Measurements from ENCODE around the gene USP21. TPM values are rescaled to one million over a fixed set of nuclear protein-coding genes. Genes with fewer than 3 reads are reported as not detected.

Gene USP21
- total and polyA plus RNA-seq, 9 of the 15 experiments (the other 6 are each of a cell fraction or from before 2014, with no cell fraction given), result 4.9 to 52.4 (median 21.6) TPM

DNA sequence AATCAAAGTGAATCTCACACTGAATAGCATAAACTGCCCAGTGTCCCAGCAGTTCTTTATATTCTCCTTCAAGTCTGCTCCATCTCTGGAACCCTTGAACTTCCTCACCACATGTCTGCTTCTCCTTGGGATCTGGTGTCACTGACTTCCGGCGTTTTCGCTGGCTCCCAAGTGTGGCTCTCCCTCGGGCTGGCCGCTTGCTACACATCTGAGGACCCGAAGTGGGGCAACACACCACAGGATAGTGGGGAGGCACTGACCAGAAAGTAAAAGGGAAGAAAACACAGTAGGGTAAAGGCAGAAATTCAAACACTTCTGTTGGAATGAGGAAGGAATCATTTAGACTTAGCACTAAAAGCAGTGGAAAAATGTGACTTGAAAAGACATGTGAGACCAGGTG is 36.3 kb upstream of the USP21 start:
- Histone ChIP-seq H3K27me3 (ENCODE audit: control insufficient read depth in 2 of 2, insufficient read depth in 2 of 2, low read length in 2 of 2) (no peaks in the 10 kb centered on the region), H2AFZ (ENCODE audit: low read depth, low read length) (no peak overlapping the region), H3K9me3 (replicated peaks; ENCODE audit: control insufficient read depth, insufficient read depth, low read depth, low read length) (no peaks in the 10 kb centered on the region), H3K4me2 (ENCODE audit: insufficient read depth, low read length) (no peak overlapping the region), H3K27ac (ENCODE audit: extremely low read depth, low read depth, low read length) (no peak overlapping the region), H3K9me1 (ENCODE audit: control insufficient read depth, insufficient read depth, low read length) (no peaks in the 10 kb centered on the region), H3K9ac (ENCODE audit: insufficient read depth in 1 of 2, low read depth in 2 of 2, low read length in 2 of 2) (no peak overlapping the region), H3K79me2 (ENCODE audit: control insufficient read depth, insufficient read depth, low read length) (peaks cover 32% of the 10 kb centered on the region), H3K4me3 (no peak overlapping the region), H4K20me1 (replicated peaks; ENCODE audit: control insufficient read depth, insufficient read depth, low read length) (peaks cover 3% of the 10 kb centered on the region; the same call in 1 of the 2 replicates), H3K4me1 (replicated peaks in 1 of 2; ENCODE audit: control insufficient read depth in 2 of 2, insufficient read depth in 2 of 2, low read length in 2 of 2) (peaks cover 13 to 25% of the 10 kb centered on the region in 2 experiments), H3K36me3 (ENCODE audit: control insufficient read depth, insufficient read depth, low read length) (peaks cover 79% of the 10 kb centered on the region)
- DNase-seq (ENCODE audit: extremely low read depth in 1 of 4, low spot score in 3 of 4), result no peak
- CTCF ChIA-PET (ENCODE audit: low intra/inter-chr PET ratio), result no interaction called here
- in situ Hi-C loops (cut with MboI), result no loop called here
- TF ChIP-seq TFAM (CRISPR knock-in tag; conservative IDR thresholded peaks at IDR 0.05), result no peak
- no peak for TF ChIP-seq FOXK2 (conservative IDR thresholded peaks at IDR 0.05 in 1 of 2, IDR thresholded peaks at IDR 0.05 in 1 of 2; ENCODE audit: low read depth in 2 of 2)
- no peak for TF ChIP-seq STAT5A (IDR thresholded peaks at IDR 0.05; ENCODE audit: borderline replicate concordance, low read length)
- TF ChIP-seq, protein P1, sequence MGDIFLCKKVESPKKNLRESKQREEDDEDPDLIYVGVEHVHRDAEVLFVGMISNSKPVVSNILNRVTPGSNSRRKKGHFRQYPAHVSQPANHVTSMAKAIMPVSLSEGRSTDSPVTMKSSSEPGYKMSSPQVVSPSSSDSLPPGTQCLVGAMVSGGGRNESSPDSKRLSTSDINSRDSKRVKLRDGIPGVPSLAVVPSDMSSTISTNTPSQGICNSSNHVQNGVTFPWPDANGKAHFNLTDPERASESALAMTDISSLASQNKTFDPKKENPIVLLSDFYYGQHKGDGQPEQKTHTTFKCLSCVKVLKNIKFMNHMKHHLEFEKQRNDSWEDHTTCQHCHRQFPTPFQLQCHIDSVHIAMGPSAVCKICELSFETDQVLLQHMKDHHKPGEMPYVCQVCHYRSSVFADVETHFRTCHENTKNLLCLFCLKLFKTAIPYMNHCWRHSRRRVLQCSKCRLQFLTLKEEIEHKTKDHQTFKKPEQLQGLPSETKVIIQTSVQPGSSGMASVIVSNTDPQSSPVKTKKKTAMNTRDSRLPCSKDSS (IDR thresholded peaks at IDR 0.05; ENCODE audit: low read depth, partially characterized antibody), result no peak
- no peak for TF ChIP-seq SNIP1 (IDR thresholded peaks at IDR 0.05; ENCODE audit: low read depth)
- TF ChIP-seq, protein P2, sequence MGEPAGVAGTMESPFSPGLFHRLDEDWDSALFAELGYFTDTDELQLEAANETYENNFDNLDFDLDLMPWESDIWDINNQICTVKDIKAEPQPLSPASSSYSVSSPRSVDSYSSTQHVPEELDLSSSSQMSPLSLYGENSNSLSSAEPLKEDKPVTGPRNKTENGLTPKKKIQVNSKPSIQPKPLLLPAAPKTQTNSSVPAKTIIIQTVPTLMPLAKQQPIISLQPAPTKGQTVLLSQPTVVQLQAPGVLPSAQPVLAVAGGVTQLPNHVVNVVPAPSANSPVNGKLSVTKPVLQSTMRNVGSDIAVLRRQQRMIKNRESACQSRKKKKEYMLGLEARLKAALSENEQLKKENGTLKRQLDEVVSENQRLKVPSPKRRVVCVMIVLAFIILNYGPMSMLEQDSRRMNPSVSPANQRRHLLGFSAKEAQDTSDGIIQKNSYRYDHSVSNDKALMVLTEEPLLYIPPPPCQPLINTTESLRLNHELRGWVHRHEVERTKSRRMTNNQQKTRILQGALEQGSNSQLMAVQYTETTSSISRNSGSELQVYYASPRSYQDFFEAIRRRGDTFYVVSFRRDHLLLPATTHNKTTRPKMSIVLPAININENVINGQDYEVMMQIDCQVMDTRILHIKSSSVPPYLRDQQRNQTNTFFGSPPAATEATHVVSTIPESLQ (CRISPR knock-in tag; IDR thresholded peaks at IDR 0.05), result no peak
- no peak for TF ChIP-seq CXXC5 (CRISPR knock-in tag; IDR thresholded peaks at IDR 0.05)
- TF ChIP-seq CEBPG (CRISPR knock-in tag; IDR thresholded peaks at IDR 0.05), result no peak
- TF ChIP-seq CEBPG (tag; conservative IDR thresholded peaks at IDR 0.05 in 1 of 2, IDR thresholded peaks at IDR 0.05 in 1 of 2), result no peak
- TF ChIP-seq TCF7L2 (IDR thresholded peaks at IDR 0.05; ENCODE audit: low read depth, low read length), result no peak
- TF ChIP-seq SMAD1 (IDR thresholded peaks at IDR 0.05; ENCODE audit: low read depth, low read length, partially characterized antibody), result no peak
- no peak for TF ChIP-seq TCF3 (CRISPR knock-in tag; IDR thresholded peaks at IDR 0.05)
- BruUV-seq (replicated peaks), result no TSS peak
- POLR2A ChIA-PET, result interaction anchor here (2.5 kb wide), 1 partner anchor 9 kb away, joined by 20 read pairs; the partner anchor contains the start of gene DEDD
- intact Hi-C loops (cut with micrococcal nuclease), result no loop called here
- no peak for FAIRE-seq
- 83% methylated on average over 6 of the region's 6 CpGs for WGBS (ENCODE audit: insufficient coverage, low coverage, missing lambda C conversion rate)
- no peak for ATAC-seq
